ENCODE results near the gene USP48. TPM values are rescaled to one million over a fixed set of nuclear protein-coding genes. Genes with fewer than 3 reads are reported as not detected.

Gene USP48
- total RNA-seq, 1 experiment from 2014 or later = 49.1 TPM

DNA sequence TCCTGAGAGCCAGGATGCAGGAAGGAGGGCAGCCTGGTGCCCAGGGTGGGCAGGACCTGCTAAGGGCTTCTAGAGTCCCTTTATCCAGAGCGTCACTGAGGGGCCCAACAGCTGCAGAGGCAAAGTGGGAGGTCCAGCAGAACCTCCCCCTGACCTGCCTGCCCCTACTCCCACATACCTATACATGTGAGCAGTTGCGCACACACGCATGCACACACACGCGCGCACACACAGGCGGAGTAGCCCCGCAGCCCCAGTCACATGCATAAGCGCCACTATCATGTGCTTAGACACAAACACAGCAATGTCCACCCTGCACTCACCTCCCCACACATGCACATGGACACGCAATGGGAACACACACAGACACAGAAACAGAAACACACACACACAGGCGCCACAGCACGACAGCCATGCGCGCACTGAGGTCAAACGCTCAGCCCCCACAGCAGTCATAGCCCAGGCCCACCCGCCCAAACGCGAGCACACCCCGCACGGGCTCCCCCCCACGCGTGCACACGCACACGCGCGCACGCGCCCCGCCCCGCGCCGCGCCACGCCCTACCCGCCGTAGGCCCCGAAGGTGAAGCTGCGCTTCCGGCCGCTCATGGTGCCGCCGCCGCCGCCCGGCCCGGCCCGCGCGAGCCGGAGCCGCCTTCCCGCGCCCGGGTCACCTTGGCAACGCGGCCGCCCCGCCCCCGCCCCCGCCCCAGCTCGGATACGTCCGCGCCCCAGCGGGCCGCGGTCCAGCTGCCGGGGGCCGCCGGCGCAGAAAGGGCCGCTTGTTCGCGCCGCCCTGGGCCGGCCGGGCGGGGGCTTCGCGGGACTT is 131.5 kb downstream of the USP48 start:
- TF ChIP-seq, protein P1, sequence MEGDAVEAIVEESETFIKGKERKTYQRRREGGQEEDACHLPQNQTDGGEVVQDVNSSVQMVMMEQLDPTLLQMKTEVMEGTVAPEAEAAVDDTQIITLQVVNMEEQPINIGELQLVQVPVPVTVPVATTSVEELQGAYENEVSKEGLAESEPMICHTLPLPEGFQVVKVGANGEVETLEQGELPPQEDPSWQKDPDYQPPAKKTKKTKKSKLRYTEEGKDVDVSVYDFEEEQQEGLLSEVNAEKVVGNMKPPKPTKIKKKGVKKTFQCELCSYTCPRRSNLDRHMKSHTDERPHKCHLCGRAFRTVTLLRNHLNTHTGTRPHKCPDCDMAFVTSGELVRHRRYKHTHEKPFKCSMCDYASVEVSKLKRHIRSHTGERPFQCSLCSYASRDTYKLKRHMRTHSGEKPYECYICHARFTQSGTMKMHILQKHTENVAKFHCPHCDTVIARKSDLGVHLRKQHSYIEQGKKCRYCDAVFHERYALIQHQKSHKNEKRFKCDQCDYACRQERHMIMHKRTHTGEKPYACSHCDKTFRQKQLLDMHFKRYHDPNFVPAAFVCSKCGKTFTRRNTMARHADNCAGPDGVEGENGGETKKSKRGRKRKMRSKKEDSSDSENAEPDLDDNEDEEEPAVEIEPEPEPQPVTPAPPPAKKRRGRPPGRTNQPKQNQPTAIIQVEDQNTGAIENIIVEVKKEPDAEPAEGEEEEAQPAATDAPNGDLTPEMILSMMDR (IDR thresholded peaks at IDR 0.05; ENCODE audit: insufficient read depth in 1 of 2, low read depth in 1 of 2, low read length in 1 of 2, severe bottlenecking in 1 of 2, unreplicated experiment in 1 of 2) = no peak
- Histone ChIP-seq H3K36me3 (ENCODE audit: control insufficient read depth, insufficient read depth, low read length) (no peaks in the 10 kb centered on the region), H3K4me1 (peaks cover 7% of the 10 kb centered on the region; the same call in 1 of the 2 replicates), H3K4me3 (ENCODE audit: low read depth, low read length) (peak overlapping the region; percentile 62), H3K27me3 (replicated peaks; ENCODE audit: control insufficient read depth, insufficient read depth, low read length) (no peaks in the 10 kb centered on the region; the same call in 1 of the 2 replicates), H3K9me3 (no peaks in the 10 kb centered on the region)
- H3K27me3 Mint-ChIP-seq (ENCODE audit: insufficient read depth, unreplicated experiment) = no peaks in the 10 kb centered on the region
- intact Hi-C loops (cut with micrococcal nuclease; ENCODE audit: unreplicated experiment) = loop anchor here (10.0 kb wide), 1 partner anchor 117 kb away; no protein-coding TSS in a partner anchor
- peak overlapping the region; percentile 77 for H3K4me3 Mint-ChIP-seq (ENCODE audit: unreplicated experiment)
- H3K4me1 Mint-ChIP-seq (ENCODE audit: low read depth, unreplicated experiment) = peaks cover 10% of the 10 kb centered on the region
- no peak overlapping the region for H3K27ac Mint-ChIP-seq (ENCODE audit: unreplicated experiment)
- no peaks in the 10 kb centered on the region for H3K36me3 Mint-ChIP-seq (ENCODE audit: insufficient read depth, unreplicated experiment)
- no peaks in the 10 kb centered on the region for H3K9me3 Mint-ChIP-seq (ENCODE audit: unreplicated experiment)
- ChIA-PET CTCF (interaction anchor here (0.5 to 0.6 kb wide), 2 partner anchors 49 to 284 kb away, joined by 3 to 4 read pairs; no protein-coding TSS in a partner anchor), POLR2A (no interaction called here)
- DNase-seq = peak in 1 of 2 experiments; percentile 58
- no TSS peak for BruUV-seq (replicated peaks)

DNA sequence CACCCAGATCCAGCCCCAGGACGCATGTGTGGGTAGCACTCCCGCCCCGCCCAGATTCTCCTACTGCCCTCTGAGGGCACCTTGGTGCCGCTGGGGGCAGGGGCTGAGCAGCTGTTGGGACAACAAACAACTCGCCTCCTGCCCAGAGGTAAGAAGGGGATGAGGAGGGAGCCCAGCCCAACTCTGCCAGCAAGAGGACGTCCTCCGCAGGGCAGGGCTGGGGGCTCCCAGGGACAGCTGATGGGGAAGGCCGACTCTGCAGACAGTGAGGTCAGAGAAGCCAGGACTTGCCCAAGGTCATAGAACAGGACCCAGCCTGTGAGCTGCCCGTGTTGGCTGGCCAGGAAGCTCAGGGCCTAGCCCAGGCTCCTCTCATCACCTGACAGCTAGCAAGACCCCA is 132.5 kb downstream of the USP48 start:
- H3K36me3 ChIP-seq (ENCODE audit: control insufficient read depth, insufficient read depth, low read length) = no peaks in the 10 kb centered on the region
- no TSS peak for BruUV-seq (replicated peaks)
- no peaks in the 10 kb centered on the region for H3K9me3 ChIP-seq
- peak overlapping the region; percentile 77 for H3K4me3 Mint-ChIP-seq (ENCODE audit: unreplicated experiment)
- DNase-seq = no peak
- H3K27me3 ChIP-seq (replicated peaks; ENCODE audit: control insufficient read depth, insufficient read depth, low read length) = no peaks in the 10 kb centered on the region; the same call in 1 of the 2 replicates
- ChIA-PET CTCF (interaction anchor here (0.5 kb wide), 1 partner anchor 285 kb away, joined by 3 read pairs; no protein-coding TSS in a partner anchor), POLR2A (no interaction called here)
- H3K27ac Mint-ChIP-seq (ENCODE audit: unreplicated experiment) = no peak overlapping the region
- H3K9me3 Mint-ChIP-seq (ENCODE audit: unreplicated experiment) = no peaks in the 10 kb centered on the region
- no peak overlapping the region for H3K4me3 ChIP-seq (ENCODE audit: low read depth, low read length)
- TF ChIP-seq, protein P1 (IDR thresholded peaks at IDR 0.05; ENCODE audit: insufficient read depth in 1 of 2, low read depth in 1 of 2, low read length in 1 of 2, severe bottlenecking in 1 of 2, unreplicated experiment in 1 of 2) = no peak
- peaks cover 7% of the 10 kb centered on the region; the same call in 1 of the 2 replicates for H3K4me1 ChIP-seq
- intact Hi-C loops (cut with micrococcal nuclease; ENCODE audit: unreplicated experiment) = loop anchor here (10.0 kb wide), 1 partner anchor 116 kb away; no protein-coding TSS in a partner anchor
- peaks cover 10% of the 10 kb centered on the region for H3K4me1 Mint-ChIP-seq (ENCODE audit: low read depth, unreplicated experiment)
- H3K36me3 Mint-ChIP-seq (ENCODE audit: insufficient read depth, unreplicated experiment) = no peaks in the 10 kb centered on the region
- H3K27me3 Mint-ChIP-seq (ENCODE audit: insufficient read depth, unreplicated experiment) = no peaks in the 10 kb centered on the region

DNA sequence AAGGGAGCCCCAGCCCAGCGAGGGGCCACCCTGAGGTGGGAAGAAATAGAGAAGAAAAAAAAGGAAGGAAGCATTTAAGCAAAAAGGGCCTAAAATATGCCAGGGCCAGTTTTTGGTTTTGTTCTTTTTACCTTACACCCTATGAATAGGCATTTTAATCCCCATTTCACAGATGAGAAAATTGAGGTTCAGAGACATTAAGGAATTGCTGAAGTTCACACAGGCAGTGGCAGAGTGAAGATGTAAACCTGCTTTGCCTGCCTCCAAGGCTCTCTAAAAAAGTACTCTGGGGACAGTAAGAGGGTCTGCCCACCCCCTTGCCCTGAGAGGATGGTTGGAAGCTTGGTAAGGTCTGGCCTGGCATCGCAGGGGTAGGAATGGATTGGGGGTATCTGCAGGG is 133.6 kb downstream of the USP48 start:
- no peaks in the 10 kb centered on the region for H3K27me3 Mint-ChIP-seq (ENCODE audit: insufficient read depth, unreplicated experiment)
- ChIA-PET CTCF (no interaction called here), POLR2A (no interaction called here)
- no peaks in the 10 kb centered on the region for H3K36me3 Mint-ChIP-seq (ENCODE audit: insufficient read depth, unreplicated experiment)
- Histone ChIP-seq H3K27me3 (replicated peaks; ENCODE audit: control insufficient read depth, insufficient read depth, low read length) (no peaks in the 10 kb centered on the region; the same call in 1 of the 2 replicates), H3K36me3 (ENCODE audit: control insufficient read depth, insufficient read depth, low read length) (no peaks in the 10 kb centered on the region), H3K4me3 (ENCODE audit: low read depth, low read length) (no peak overlapping the region), H3K4me1 (peaks cover 7% of the 10 kb centered on the region; the same call in 1 of the 2 replicates), H3K9me3 (no peaks in the 10 kb centered on the region)
- BruUV-seq (replicated peaks) = no TSS peak
- no peak overlapping the region for H3K4me3 Mint-ChIP-seq (ENCODE audit: unreplicated experiment)
- no peak for DNase-seq
- H3K9me3 Mint-ChIP-seq (ENCODE audit: unreplicated experiment) = no peaks in the 10 kb centered on the region
- H3K4me1 Mint-ChIP-seq (ENCODE audit: low read depth, unreplicated experiment) = peaks cover 10% of the 10 kb centered on the region
- TF ChIP-seq, protein P1 (IDR thresholded peaks at IDR 0.05; ENCODE audit: insufficient read depth in 1 of 2, low read depth in 1 of 2, low read length in 1 of 2, severe bottlenecking in 1 of 2, unreplicated experiment in 1 of 2) = no peak
- intact Hi-C loops (cut with micrococcal nuclease; ENCODE audit: unreplicated experiment) = no loop called here
- H3K27ac Mint-ChIP-seq (ENCODE audit: unreplicated experiment) = no peak overlapping the region

All from Caco-2 (cell line).